SK-N-SH (cell line): ENCODE data around the gene NNT. TPM values are rescaled to one million over a fixed set of nuclear protein-coding genes. Genes with fewer than 3 reads are reported as not detected.
"Not testable (repeated sequence)": the region's sequence is repeated elsewhere in the genome, so short reads cannot be mapped to it uniquely, and the experiment has no call there.

ENCODE experiments used
- CTCF ChIA-PET: fragments of 300-600, 350-600 bp; formaldehyde crosslinking; extraction: SDS; loops from one replicate; lab custom pipeline; 2021; lab: Yijun Ruan, JAX
- POLR2A ChIA-PET: fragments of 350-600 bp; sonication (Branson Sonifier 250); formaldehyde crosslinking; extraction: SDS; loops from one replicate; lab custom pipeline; 2020; ENCODE audit warnings: antibody characterized with exemption, inconsistent platforms; lab: Yijun Ruan, JAX
- DNase-seq: peaks from one replicate; pipeline ENCODE4 v3.0.0; 2012
- H2AFZ ChIP-seq: fragments of 200-600 bp; sonication (generic); 2 replicates; pipeline ENCODE4 v1.8.1; 2016; ENCODE audit warnings: antibody characterized with exemption, mild to moderate bottlenecking, low read depth
- H3F3A ChIP-seq: fragments of 200-600 bp; sonication (generic); replicated peaks from 2 replicates; pipeline ENCODE3; 2016; ENCODE audit warnings: antibody characterized with exemption, mild to moderate bottlenecking; ENCODE audit not compliant: insufficient read depth
- H3K27ac ChIP-seq, 2 experiments: fragments of 200-500 bp in 1 of 2; fragments of 200-600 bp in 1 of 2; sonication (Bioruptor generic) in 1 of 2; sonication (generic), shearing (Covaris generic) in 1 of 2; 2 replicates each; pipeline versions ENCODE4 v1.5.1 to v1.6.1; 2014 to 2016; ENCODE audit warnings: low read depth in 2 of 2, inconsistent platforms in 1 of 2, low read length in 1 of 2, mild to moderate bottlenecking in 1 of 2, mixed read lengths in 1 of 2
- H3K27me3 ChIP-seq: fragments of 200-600 bp; sonication (generic), shearing (Covaris generic); 2 replicates; pipeline ENCODE4 v1.6.1; 2016; ENCODE audit warnings: mixed run types; ENCODE audit not compliant: insufficient read depth
- H3K36me3 ChIP-seq, 2 experiments: fragments of 200-500 bp in 1 of 2; fragments of 200-600 bp in 1 of 2; sonication (Bioruptor generic) in 1 of 2; sonication (generic) in 1 of 2; replicated peaks in 1 of 2; 2 replicates each; pipeline versions ENCODE3 to v1.5.1; 2014 to 2016; ENCODE audit warnings: low read length in 1 of 2, mild to moderate bottlenecking in 1 of 2; ENCODE audit not compliant: insufficient read depth in 2 of 2, control insufficient read depth in 1 of 2
- H3K4me1 ChIP-seq, 2 experiments: fragments of 200-500 bp in 1 of 2; fragments of 200-600 bp in 1 of 2; sonication (Bioruptor generic) in 1 of 2; sonication (generic), shearing (Covaris generic) in 1 of 2; 2 replicates each; pipeline versions ENCODE4 v1.5.1 to v1.6.1; 2014 to 2016; ENCODE audit warnings: low read depth in 1 of 2, low read length in 1 of 2, mixed run types in 1 of 2; ENCODE audit not compliant: insufficient read depth in 2 of 2, control insufficient read depth in 1 of 2
- H3K4me2 ChIP-seq: fragments of 200-600 bp; sonication (generic), shearing (Covaris generic); 2 replicates; pipeline ENCODE4 v1.6.1; 2017; ENCODE audit warnings: mixed run types
- H3K4me3 ChIP-seq, 2 experiments: fragments of 200-500 bp in 1 of 2; fragments of 200-600 bp in 1 of 2; sonication (Bioruptor generic) in 1 of 2; sonication (generic), shearing (Covaris generic) in 1 of 2; 2 replicates each; pipeline versions ENCODE4 v1.5.1 to v1.8.1; 2014 to 2016; ENCODE audit warnings: low read depth in 2 of 2, inconsistent platforms in 1 of 2, low read length in 1 of 2, mild to moderate bottlenecking in 1 of 2, mixed read lengths in 1 of 2, moderate library complexity in 1 of 2
- H3K79me2 ChIP-seq: fragments of 200-600 bp; sonication (generic); 2 replicates; pipeline ENCODE4 v1.8.1; 2017; ENCODE audit warnings: mild to moderate bottlenecking; ENCODE audit not compliant: insufficient read depth
- H3K9ac ChIP-seq: fragments of 200-600 bp; sonication (generic); 2 replicates; pipeline ENCODE4 v1.6.1; 2017; ENCODE audit warnings: mixed run types
- H3K9me2 ChIP-seq: fragments of 200-600 bp; sonication (generic); 2 replicates; pipeline ENCODE4 v1.6.1; 2017; ENCODE audit warnings: mixed run types
- H3K9me3 ChIP-seq: fragments of 200-600 bp; sonication (generic); 2 replicates; pipeline ENCODE4 v1.6.1; 2017; ENCODE audit warnings: mixed run types, mild to moderate bottlenecking, moderate library complexity
- H4K20me1 ChIP-seq: fragments of 200-600 bp; sonication (generic); 2 replicates; pipeline ENCODE4 v1.6.1; 2017; ENCODE audit warnings: mild to moderate bottlenecking, mixed run types; ENCODE audit not compliant: insufficient read depth
- JUND ChIP-seq: IDR thresholded peaks from 2 replicates; pipeline ENCODE4 v1.4.0; 2012
- MAX ChIP-seq: IDR thresholded peaks from 2 replicates; pipeline ENCODE4 v1.4.0; 2012; ENCODE audit warnings: low read depth
- MXI1 ChIP-seq: IDR thresholded peaks from 2 replicates; pipeline ENCODE4 v1.6.1; 2012; ENCODE audit warnings: mild to moderate bottlenecking, low read depth, low read length, improper control_type of control experiment
- PBX3 ChIP-seq: IDR thresholded peaks from 2 replicates; pipeline ENCODE4; 2012
- POLR2AphosphoS5 ChIP-seq: IDR thresholded peaks from 2 replicates; pipeline ENCODE4 v1.6.1; 2012; ENCODE audit warnings: low read depth, low read length
- REST ChIP-seq: IDR thresholded peaks from 2 replicates; pipeline ENCODE4 v1.6.1; 2012; ENCODE audit warnings: mild to moderate bottlenecking, low read depth, low read length, moderate library complexity
- RFX5 ChIP-seq: IDR thresholded peaks from 2 replicates; pipeline ENCODE4 v1.6.1; 2012; ENCODE audit warnings: mild to moderate bottlenecking, improper control_type of control experiment, low read length
- RXRA ChIP-seq: IDR thresholded peaks from 2 replicates; pipeline ENCODE4 v1.4.0; 2012; ENCODE audit warnings: low read depth, mild to moderate bottlenecking, borderline replicate concordance
- USF1 ChIP-seq: IDR thresholded peaks from 2 replicates; pipeline ENCODE4 v1.4.0; 2012; ENCODE audit warnings: low read depth, borderline replicate concordance
- USF2 ChIP-seq: fragments of 150-350 bp; IDR thresholded peaks from 2 replicates; pipeline ENCODE4 v1.6.1; 2017; ENCODE audit warnings: antibody characterized with exemption, low read length, low read depth, borderline replicate concordance
- WGBS: methylation state at CpG from one replicate; pipeline ENCODE4 v1.1.6; 2017; ENCODE audit warnings: low lambda C conversion rate; 5-methylcytosine and 5-hydroxymethylcytosine counted together
- polyA plus RNA-seq, 3 experiments: library from polyadenylated mRNA; depleted of rRNA; stranded (reverse); fragments of >200 nt; gene quantifications; 2 replicates each; pipeline ENCODE4 v1.2.3, GENCODE V29; 2012

The NNT gene
- polyA plus RNA-seq, 1 of the 3 experiments (the other 2 are of a cell fraction) = 21.9 TPM

GRCh38 chr5:43730832-43731342 lies 127.9 kb downstream of the NNT start (continued):
- TF ChIP-seq USF1 = no peak
- no peak for TF ChIP-seq RXRA
- TF ChIP-seq REST = no peak
- TF ChIP-seq POLR2AphosphoS5 = no peak
- no peak for TF ChIP-seq MAX
- no peak for TF ChIP-seq USF2
- no peak for TF ChIP-seq RFX5

GRCh38 chr5:43731573-43731972 lies 128.6 kb downstream of the NNT start:
- H2AFZ ChIP-seq = no peak overlapping the region
- no peak overlapping the region for H3K4me3 ChIP-seq
- H3K9ac ChIP-seq = no peak overlapping the region
- H3K9me2 ChIP-seq = no peaks in the 10 kb centered on the region
- DNase-seq = no peak
- H3K4me1 ChIP-seq = no peaks in the 10 kb centered on the region
- no peak overlapping the region for H3K4me2 ChIP-seq
- no peaks in the 10 kb centered on the region for H3K36me3 ChIP-seq
- H3K9me3 ChIP-seq = no peaks in the 10 kb centered on the region
- H4K20me1 ChIP-seq = no peaks in the 10 kb centered on the region
- ChIA-PET CTCF (interaction anchor here (1.7 to 2.5 kb wide), 2 partner anchors 100 to 600 kb away, joined by 7 to 11 read pairs; no protein-coding TSS in a partner anchor), POLR2A (no interaction called here)
- no peaks in the 10 kb centered on the region for H3K27me3 ChIP-seq
- TF ChIP-seq JUND = no peak
- TF ChIP-seq PBX3 = no peak
- no peak for TF ChIP-seq REST
- TF ChIP-seq RFX5 = no peak
- no peak for TF ChIP-seq MXI1
- no peak overlapping the region for H3K27ac ChIP-seq
- H3F3A ChIP-seq = no peaks in the 10 kb centered on the region
- 7% methylated on average over 1 of the region's 1 CpG for WGBS
- no peaks in the 10 kb centered on the region for H3K79me2 ChIP-seq

GRCh38 chr5:43745923-43746548 lies 143.1 kb downstream of the NNT start:
- H3K27me3 ChIP-seq, H3K27ac ChIP-seq, H3F3A ChIP-seq, CTCF ChIA-PET, H3K4me1 ChIP-seq, H3K9ac ChIP-seq, DNase-seq, H3K9me3 ChIP-seq, H3K4me3 ChIP-seq, POLR2A ChIA-PET, H4K20me1 ChIP-seq, H3K36me3 ChIP-seq, H3K9me2 ChIP-seq, H3K4me2 ChIP-seq, H3K79me2 ChIP-seq, H2AFZ ChIP-seq: not testable (repeated sequence)
- 41% methylated on average over 12 of the region's 32 CpGs for WGBS
